ENCODE results near the gene CCDC187.

GRCh38 chr9:136252281-136252680 is 51.6 kb downstream of the CCDC187 start:
- TF ChIP-seq CTCF (conservative IDR thresholded peaks at IDR 0.05) (no peak), EZH2 (IDR thresholded peaks at IDR 0.05; ENCODE audit: low read depth) (no peak)
